HG03571 (cell line): ENCODE results near the gene AP2A2.

Experiments used
- ATAC-seq: cut with Tn5 transposase; IDR thresholded peaks from one replicate; pipeline ENCODE4 v1.9.1; 2021; ENCODE audit not compliant: unreplicated experiment

AP2A2 gene

GRCh38 chr11:995044-995751 lies 69.5 kb downstream of the AP2A2 start:
- no peak for ATAC-seq

GRCh38 chr11:995752-996420 lies 70.2 kb downstream of the AP2A2 start:
- no peak for ATAC-seq

- no peak for ATAC-seq
Measured at GRCh38 chr11:996681-997080, 71.0 kb downstream of the AP2A2 start.

- no peak for ATAC-seq
Measured at GRCh38 chr11:997907-998306, 72.2 kb downstream of the AP2A2 start.

GRCh38 chr11:999009-999408 lies 73.3 kb downstream of the AP2A2 start:
- no peak for ATAC-seq

- no peak for ATAC-seq
Measured at GRCh38 chr11:1000357-1001278, 74.9 kb downstream of the AP2A2 start.

- no peak for ATAC-seq
Measured at GRCh38 chr11:1001617-1002405, 76.1 kb downstream of the AP2A2 start.

GRCh38 chr11:1002406-1002984 lies 76.8 kb downstream of the AP2A2 start:
- ATAC-seq, result no peak

GRCh38 chr11:1003159-1003558 lies 77.5 kb downstream of the AP2A2 start:
- ATAC-seq, result no peak

GRCh38 chr11:1005928-1006327 lies 80.3 kb downstream of the AP2A2 start:
- no peak for ATAC-seq

GRCh38 chr11:1006762-1007161 lies 81.1 kb downstream of the AP2A2 start:
- ATAC-seq, result no peak

GRCh38 chr11:1007279-1007678 lies 81.6 kb downstream of the AP2A2 start:
- no peak for ATAC-seq

- no peak for ATAC-seq
Measured at GRCh38 chr11:1008001-1008802, 82.5 kb downstream of the AP2A2 start.

- ATAC-seq, result no peak
Measured at GRCh38 chr11:1008803-1009145, 83.1 kb downstream of the AP2A2 start.

- no peak for ATAC-seq
Measured at GRCh38 chr11:1009371-1009770, 83.7 kb downstream of the AP2A2 start.

- no peak for ATAC-seq
Measured at GRCh38 chr11:1009991-1010390, 84.3 kb downstream of the AP2A2 start.

- no peak for ATAC-seq
Measured at GRCh38 chr11:1010551-1011319, 85.1 kb downstream of the AP2A2 start.

- no peak for ATAC-seq
Measured at GRCh38 chr11:1011320-1011698, 85.6 kb downstream of the AP2A2 start.

GRCh38 chr11:1012291-1012690 lies 86.6 kb downstream of the AP2A2 start:
- ATAC-seq, result no peak
